OCI-LY3 (cell line): Measurements from ENCODE around the gene RTL9.

Source experiments
- EZH2phosphoT487 ChIP-seq: fragments of 200-600 bp; shearing (Covaris generic); IDR thresholded peaks from 2 replicates; pipeline ENCODE4 v1.6.1; 2018; ENCODE audit warnings: antibody characterized with exemption, mixed run types, low read depth
- TF ChIP-seq, protein P1 (sequence below): fragments of 200-600, 300-600 bp; sonication (generic); IDR thresholded peaks from 2 replicates; pipeline ENCODE4 v1.5.1; 2014; ENCODE audit warnings: antibody characterized with exemption, low read length, low read depth

GRCh38 chrX:110404376-110404775 lies 45.7 kb downstream of the RTL9 start:
- no peak for TF ChIP-seq EZH2phosphoT487
- TF ChIP-seq, protein P1, sequence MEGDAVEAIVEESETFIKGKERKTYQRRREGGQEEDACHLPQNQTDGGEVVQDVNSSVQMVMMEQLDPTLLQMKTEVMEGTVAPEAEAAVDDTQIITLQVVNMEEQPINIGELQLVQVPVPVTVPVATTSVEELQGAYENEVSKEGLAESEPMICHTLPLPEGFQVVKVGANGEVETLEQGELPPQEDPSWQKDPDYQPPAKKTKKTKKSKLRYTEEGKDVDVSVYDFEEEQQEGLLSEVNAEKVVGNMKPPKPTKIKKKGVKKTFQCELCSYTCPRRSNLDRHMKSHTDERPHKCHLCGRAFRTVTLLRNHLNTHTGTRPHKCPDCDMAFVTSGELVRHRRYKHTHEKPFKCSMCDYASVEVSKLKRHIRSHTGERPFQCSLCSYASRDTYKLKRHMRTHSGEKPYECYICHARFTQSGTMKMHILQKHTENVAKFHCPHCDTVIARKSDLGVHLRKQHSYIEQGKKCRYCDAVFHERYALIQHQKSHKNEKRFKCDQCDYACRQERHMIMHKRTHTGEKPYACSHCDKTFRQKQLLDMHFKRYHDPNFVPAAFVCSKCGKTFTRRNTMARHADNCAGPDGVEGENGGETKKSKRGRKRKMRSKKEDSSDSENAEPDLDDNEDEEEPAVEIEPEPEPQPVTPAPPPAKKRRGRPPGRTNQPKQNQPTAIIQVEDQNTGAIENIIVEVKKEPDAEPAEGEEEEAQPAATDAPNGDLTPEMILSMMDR = no peak
